GM21723 (cell line): ENCODE measurements around the gene BRD3.
"Not testable (repeated sequence)": the region's sequence is repeated elsewhere in the genome, so short reads cannot be mapped to it uniquely, and the experiment has no call there.

Experiments
- ATAC-seq: cut with Tn5 transposase; IDR thresholded peaks from one replicate; pipeline ENCODE4 v1.9.1; 2021; ENCODE audit warnings: mild to moderate bottlenecking, moderate library complexity; ENCODE audit not compliant: unreplicated experiment

Gene BRD3

GRCh38 chr9:134067904-134068743 is at the start of gene BRD3:
BRD3 (minus strand) TSS chr9:134068026; CDS start chr9:134053477, 14,549 bp downstream.
- ATAC-seq: peak; percentile 69

GRCh38 chr9:134112561-134112960 is 44.7 kb upstream of the BRD3 start:
- no peak for ATAC-seq

GRCh38 chr9:134111064-134111463 is 43.2 kb upstream of the BRD3 start:
- ATAC-seq: no peak

- ATAC-seq: no peak
Measured at GRCh38 chr9:134103391-134103998, 35.7 kb upstream of the BRD3 start.

GRCh38 chr9:134101623-134102149 is 33.9 kb upstream of the BRD3 start:
- no peak for ATAC-seq

GRCh38 chr9:134101133-134101532 is 33.3 kb upstream of the BRD3 start:
- not testable (repeated sequence) for ATAC-seq

GRCh38 chr9:134100040-134100439 is 32.2 kb upstream of the BRD3 start:
- ATAC-seq: no peak

GRCh38 chr9:134099123-134099761 is 31.4 kb upstream of the BRD3 start:
- ATAC-seq: no peak

GRCh38 chr9:134089972-134090371 is 22.1 kb upstream of the BRD3 start:
- no peak for ATAC-seq

- no peak for ATAC-seq
Measured at GRCh38 chr9:134088063-134088725, 20.4 kb upstream of the BRD3 start.

GRCh38 chr9:134085674-134086073 is 17.8 kb upstream of the BRD3 start:
- no peak for ATAC-seq

- no peak for ATAC-seq
Measured at GRCh38 chr9:134083451-134083850, 15.6 kb upstream of the BRD3 start.

GRCh38 chr9:134076644-134077043 is 8.8 kb upstream of the BRD3 start:
- no peak for ATAC-seq

GRCh38 chr9:134075689-134076088 is 7.9 kb upstream of the BRD3 start:
- not testable (repeated sequence) for ATAC-seq

GRCh38 chr9:134073500-134073899 is 5.7 kb upstream of the BRD3 start:
- no peak for ATAC-seq

- not testable (repeated sequence) for ATAC-seq
Measured at GRCh38 chr9:134072683-134073082, 4.9 kb upstream of the BRD3 start.

- ATAC-seq: no peak
Measured at GRCh38 chr9:134071149-134071548, 3.3 kb upstream of the BRD3 start.

GRCh38 chr9:134069480-134070399 is 1.9 kb upstream of the BRD3 start:
- no peak for ATAC-seq

GRCh38 chr9:134068744-134069479 is 1.1 kb upstream of the BRD3 start:
- ATAC-seq: peak; percentile 3
